ENCODE measurements around the gene BOLA1.

DNA sequence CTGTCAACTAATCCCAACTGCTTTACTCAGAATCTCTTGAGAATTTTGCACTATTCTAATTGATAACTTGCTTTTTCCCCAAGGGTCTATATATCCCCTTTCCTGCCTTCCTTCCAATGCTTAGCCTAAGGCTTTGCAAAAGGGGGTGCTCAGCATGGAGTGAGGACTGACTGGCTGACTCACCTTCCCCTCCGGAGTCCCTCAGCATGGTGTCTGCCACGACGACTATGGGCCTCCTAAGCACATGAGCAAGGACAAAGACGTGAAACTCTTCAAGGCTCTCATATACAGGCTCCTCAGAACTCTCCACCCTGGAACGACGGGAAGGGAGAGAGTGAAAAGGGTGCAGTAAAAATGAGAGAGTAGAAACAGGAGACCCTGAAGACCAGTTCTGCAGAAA lies 50.5 kb downstream of the BOLA1 start:
- TF ChIP-seq CTCF (IDR thresholded peaks at IDR 0.05) (no peak), POLR2A (IDR thresholded peaks at IDR 0.05) (no peak)

Measured in lower leg skin (tissue), 3 donors.